SK-N-SH treated with all-trans-retinoic acid at 6 μM for 48 hours (cell line): Measurements from ENCODE around the gene HAVCR2.

ENCODE experiments used
- ATAC-seq: fragments of 200-7000 bp; cut with Tn5 transposase; 3 replicates; pipeline ENCODE4 v1.9.1; 2020; ENCODE audit warnings: mild to moderate bottlenecking, moderate library complexity
- ARNTL ChIP-seq: fragments of 450-650 bp; formaldehyde crosslinking; IDR thresholded peaks from 2 replicates; pipeline ENCODE4 v1.5.0; 2020; ENCODE audit warnings: low read depth, mild to moderate bottlenecking, moderate library complexity, borderline replicate concordance
- BACH2 ChIP-seq: fragments of 250-450 bp; sonication (Bioruptor Pico); IDR thresholded peaks from 2 replicates; pipeline ENCODE4 v1.9.0; 2021; ENCODE audit warnings: mild to moderate bottlenecking, borderline replicate concordance
- CREB5 ChIP-seq: fragments of 250-450 bp; sonication (Bioruptor Pico); IDR thresholded peaks from 2 replicates; pipeline ENCODE4 v1.5.1; 2020; ENCODE audit warnings: low read depth, mild to moderate bottlenecking, moderate library complexity
- CSRNP3 ChIP-seq: fragments of 250-450 bp; sonication (Bioruptor Pico); IDR thresholded peaks from 2 replicates; pipeline ENCODE4 v1.5.1; 2021; ENCODE audit warnings: mild to moderate bottlenecking, moderate library complexity
- ESRRG ChIP-seq: fragments of 250-450 bp; sonication (Bioruptor Pico); IDR thresholded peaks from 2 replicates; pipeline ENCODE4 v1.6.1; 2021; ENCODE audit warnings: mild to moderate bottlenecking
- GLIS3 ChIP-seq: fragments of 250-450 bp; sonication (Bioruptor Pico); IDR thresholded peaks from 2 replicates; pipeline ENCODE4 v1.5.0; 2020; ENCODE audit warnings: mild to moderate bottlenecking, moderate library complexity
- ISL1 ChIP-seq: fragments of 250-450 bp; sonication (Bioruptor Pico); IDR thresholded peaks from 2 replicates; pipeline ENCODE4 v2.1.2; 2022; ENCODE audit warnings: mild to moderate bottlenecking, moderate library complexity
- OSR1 ChIP-seq: fragments of 250-450 bp; sonication (Bioruptor Pico); IDR thresholded peaks from 2 replicates; pipeline ENCODE4 v1.8.0; 2022; ENCODE audit warnings: moderate library complexity, mild to moderate bottlenecking, inconsistent platforms
- PPARA ChIP-seq: fragments of 250-450 bp; sonication (Bioruptor Pico); IDR thresholded peaks from 2 replicates; pipeline ENCODE4 v1.5.0; 2020; ENCODE audit warnings: mild to moderate bottlenecking, borderline replicate concordance
- SNAI2 ChIP-seq: fragments of 250-450 bp; sonication (Bioruptor Pico); IDR thresholded peaks from 2 replicates; pipeline ENCODE4 v1.5.0; 2020; ENCODE audit warnings: mild to moderate bottlenecking, moderate library complexity
- TCF4 ChIP-seq: fragments of 250-450 bp; sonication (Bioruptor Pico); IDR thresholded peaks from 2 replicates; pipeline ENCODE4 v1.8.0; 2021; ENCODE audit warnings: mild to moderate bottlenecking, moderate library complexity, borderline replicate concordance
- TOX ChIP-seq: fragments of 250-450 bp; sonication (Bioruptor Pico); IDR thresholded peaks from 2 replicates; pipeline ENCODE4 v1.8.0; 2021; ENCODE audit warnings: mild to moderate bottlenecking, moderate library complexity, borderline replicate concordance
- TSHZ2 ChIP-seq: fragments of 250-450 bp; sonication (Bioruptor Pico); IDR thresholded peaks from 2 replicates; pipeline ENCODE4 v1.5.0; 2020; ENCODE audit warnings: mild to moderate bottlenecking, moderate library complexity
- ZC3H10 ChIP-seq: fragments of 250-450 bp; sonication (Bioruptor Pico); IDR thresholded peaks from 2 replicates; pipeline ENCODE4 v1.5.1; 2021; ENCODE audit warnings: mild to moderate bottlenecking, moderate library complexity
- ZFP3 ChIP-seq: fragments of 250-450 bp; sonication (Bioruptor Pico); IDR thresholded peaks from 2 replicates; pipeline ENCODE4 v1.5.0; 2020; ENCODE audit warnings: mild to moderate bottlenecking, moderate library complexity
- ZFP30 ChIP-seq: fragments of 450-650 bp; formaldehyde crosslinking; IDR thresholded peaks from 2 replicates; pipeline ENCODE4 v1.5.0; 2022; ENCODE audit warnings: mild to moderate bottlenecking, moderate library complexity
- ZNF70 ChIP-seq: fragments of 450-650 bp; formaldehyde crosslinking; IDR thresholded peaks from 2 replicates; pipeline ENCODE4 v1.5.0; 2020; ENCODE audit warnings: mild to moderate bottlenecking, moderate library complexity
- ZNF8 ChIP-seq: fragments of 450-650 bp; formaldehyde crosslinking; IDR thresholded peaks from 2 replicates; pipeline ENCODE4 v1.5.0; 2020; ENCODE audit warnings: mild to moderate bottlenecking, moderate library complexity
- TF ChIP-seq, protein P1 (sequence below): fragments of 250-450 bp; sonication (Bioruptor Pico); IDR thresholded peaks from 2 replicates; pipeline ENCODE4 v1.8.0; 2020; ENCODE audit warnings: mild to moderate bottlenecking, moderate library complexity, borderline replicate concordance
- TF ChIP-seq, protein P2 (sequence below): fragments of 250-450 bp; sonication (Bioruptor Pico); IDR thresholded peaks from 2 replicates; pipeline ENCODE4 v1.8.0; 2021; ENCODE audit warnings: low read depth, mild to moderate bottlenecking, moderate library complexity, borderline replicate concordance

The HAVCR2 gene

GRCh38 chr5:157148734-157149615, 40.1 kb upstream of the HAVCR2 start:
- ATAC-seq = peak; percentile 97
- TF ChIP-seq ZFP30 (CRISPR knock-in tag) (no peak), ZNF8 (CRISPR knock-in tag) (no peak), ZFP3 (no peak), TSHZ2 (CRISPR knock-in tag) (no peak), ZC3H10 (CRISPR knock-in tag) (no peak), ARNTL (CRISPR knock-in tag) (no peak), ESRRG (CRISPR knock-in tag) (no peak), SNAI2 (CRISPR knock-in tag) (no peak), OSR1 (CRISPR knock-in tag) (no peak), TOX (CRISPR knock-in tag) (no peak), BACH2 (CRISPR knock-in tag) (no peak), ISL1 (CRISPR knock-in tag) (no peak), CREB5 (CRISPR knock-in tag) (no peak), PPARA (CRISPR knock-in tag) (no peak), TCF4 (CRISPR knock-in tag) (no peak), CSRNP3 (CRISPR knock-in tag) (no peak), ZNF70 (no peak), GLIS3 (CRISPR knock-in tag) (no peak)
- TF ChIP-seq, protein P1, sequence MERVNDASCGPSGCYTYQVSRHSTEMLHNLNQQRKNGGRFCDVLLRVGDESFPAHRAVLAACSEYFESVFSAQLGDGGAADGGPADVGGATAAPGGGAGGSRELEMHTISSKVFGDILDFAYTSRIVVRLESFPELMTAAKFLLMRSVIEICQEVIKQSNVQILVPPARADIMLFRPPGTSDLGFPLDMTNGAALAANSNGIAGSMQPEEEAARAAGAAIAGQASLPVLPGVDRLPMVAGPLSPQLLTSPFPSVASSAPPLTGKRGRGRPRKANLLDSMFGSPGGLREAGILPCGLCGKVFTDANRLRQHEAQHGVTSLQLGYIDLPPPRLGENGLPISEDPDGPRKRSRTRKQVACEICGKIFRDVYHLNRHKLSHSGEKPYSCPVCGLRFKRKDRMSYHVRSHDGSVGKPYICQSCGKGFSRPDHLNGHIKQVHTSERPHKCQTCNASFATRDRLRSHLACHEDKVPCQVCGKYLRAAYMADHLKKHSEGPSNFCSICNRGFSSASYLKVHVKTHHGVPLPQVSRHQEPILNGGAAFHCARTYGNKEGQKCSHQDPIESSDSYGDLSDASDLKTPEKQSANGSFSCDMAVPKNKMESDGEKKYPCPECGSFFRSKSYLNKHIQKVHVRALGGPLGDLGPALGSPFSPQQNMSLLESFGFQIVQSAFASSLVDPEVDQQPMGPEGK (CRISPR knock-in tag) = no peak
- TF ChIP-seq, protein P2, sequence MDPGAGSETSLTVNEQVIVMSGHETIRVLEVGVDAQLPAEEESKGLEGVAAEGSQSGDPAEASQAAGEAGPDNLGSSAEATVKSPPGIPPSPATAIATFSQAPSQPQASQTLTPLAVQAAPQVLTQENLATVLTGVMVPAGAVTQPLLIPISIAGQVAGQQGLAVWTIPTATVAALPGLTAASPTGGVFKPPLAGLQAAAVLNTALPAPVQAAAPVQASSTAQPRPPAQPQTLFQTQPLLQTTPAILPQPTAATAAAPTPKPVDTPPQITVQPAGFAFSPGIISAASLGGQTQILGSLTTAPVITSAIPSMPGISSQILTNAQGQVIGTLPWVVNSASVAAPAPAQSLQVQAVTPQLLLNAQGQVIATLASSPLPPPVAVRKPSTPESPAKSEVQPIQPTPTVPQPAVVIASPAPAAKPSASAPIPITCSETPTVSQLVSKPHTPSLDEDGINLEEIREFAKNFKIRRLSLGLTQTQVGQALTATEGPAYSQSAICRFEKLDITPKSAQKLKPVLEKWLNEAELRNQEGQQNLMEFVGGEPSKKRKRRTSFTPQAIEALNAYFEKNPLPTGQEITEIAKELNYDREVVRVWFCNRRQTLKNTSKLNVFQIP (CRISPR knock-in tag) = no peak
- TF ChIP-seq, all 23 proteins: peak for 0

DNA sequence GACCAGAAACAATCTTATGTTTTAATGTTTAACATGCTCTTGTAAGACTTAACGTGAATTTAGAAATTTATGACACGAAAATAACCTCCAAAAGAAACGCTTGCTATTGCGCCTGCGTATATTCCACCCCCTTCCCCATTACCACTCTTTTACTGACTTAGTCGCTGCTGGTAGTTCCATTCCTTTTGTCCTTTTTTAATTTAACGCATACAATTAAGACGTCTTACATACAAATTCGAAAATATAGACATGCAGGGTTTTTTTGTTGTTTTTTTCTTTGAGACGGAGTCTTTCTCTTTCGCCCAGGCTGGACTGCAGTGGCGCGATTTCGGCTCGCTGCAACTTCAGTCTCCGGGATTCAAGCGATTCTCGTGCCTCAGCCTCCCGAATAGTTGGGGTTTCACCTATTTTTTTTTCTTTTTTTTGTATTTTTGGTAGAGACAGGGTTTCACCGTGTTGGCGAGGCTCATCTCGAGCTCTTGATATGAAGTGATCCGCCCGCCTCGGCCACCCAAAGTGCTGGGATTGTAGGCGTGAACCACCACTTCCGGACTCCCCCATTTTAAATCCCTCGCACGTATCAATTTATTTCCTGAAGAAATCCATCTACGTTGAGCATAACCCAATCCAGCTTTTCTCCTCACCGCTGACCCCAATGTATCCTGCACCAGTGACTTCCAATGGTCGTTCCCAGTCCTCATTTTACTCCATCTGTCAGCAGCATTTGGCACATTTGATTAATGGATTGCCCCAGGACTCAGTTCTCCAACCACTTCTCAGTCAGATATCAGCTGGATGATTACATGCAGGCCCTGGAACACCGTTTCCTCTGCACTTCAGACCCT, 34.5 kb upstream of the HAVCR2 start:
- ATAC-seq = peak; percentile 69
- TF ChIP-seq, protein P1 (CRISPR knock-in tag) = no peak
- no peak for TF ChIP-seq ZFP3
- TF ChIP-seq TSHZ2 (CRISPR knock-in tag) = no peak; the same call in 1 of the 2 replicates
- TF ChIP-seq TCF4 (CRISPR knock-in tag) = no peak
- no peak for TF ChIP-seq GLIS3 (CRISPR knock-in tag)
